ENCODE measurements around the gene KIFC3. TPM values are rescaled to one million over a fixed set of nuclear protein-coding genes. Genes with fewer than 3 reads are reported as not detected.

Gene KIFC3
- total and polyA plus RNA-seq, 2 of the 13 experiments (the other 11 are each of a cell fraction or from before 2014, with no cell fraction given), result 42.1 to 45.3 TPM

- no peak; the same call in 1 of the 2 replicates for TF ChIP-seq KIAA2018 (CRISPR knock-in tag; IDR thresholded peaks at IDR 0.05; ENCODE audit: borderline replicate concordance)
- no peak for TF ChIP-seq ZUFSP (CRISPR knock-in tag; IDR thresholded peaks at IDR 0.05; ENCODE audit: borderline replicate concordance)
- TF ChIP-seq, protein P1, sequence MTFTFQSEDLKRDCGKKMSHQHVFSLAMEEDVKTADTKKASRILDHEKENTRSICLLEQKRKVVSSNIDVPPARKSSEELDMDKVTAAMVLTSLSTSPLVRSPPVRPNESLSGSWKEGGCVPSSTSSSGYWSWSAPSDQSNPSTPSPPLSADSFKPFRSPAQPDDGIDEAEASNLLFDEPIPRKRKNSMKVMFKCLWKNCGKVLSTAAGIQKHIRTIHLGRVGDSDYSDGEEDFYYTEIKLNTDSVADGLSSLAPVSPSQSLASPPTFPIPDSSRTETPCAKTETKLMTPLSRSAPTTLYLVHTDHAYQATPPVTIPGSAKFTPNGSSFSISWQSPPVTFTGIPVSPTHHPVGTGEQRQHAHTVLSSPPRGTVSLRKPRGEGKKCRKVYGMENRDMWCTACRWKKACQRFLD (CRISPR knock-in tag; IDR thresholded peaks at IDR 0.05; ENCODE audit: borderline replicate concordance), result no peak
- TF ChIP-seq TBL1XR1 (IDR thresholded peaks at IDR 0.05; ENCODE audit: borderline replicate concordance, low read length, partially characterized antibody), result no peak
- no peak for TF ChIP-seq CCAR2 (optimal IDR thresholded peaks at IDR 0.05; ENCODE audit: low read depth, low read length)
- no peak for TF ChIP-seq IKZF4 (CRISPR knock-in tag; IDR thresholded peaks at IDR 0.05; ENCODE audit: borderline replicate concordance, low read depth, not compliant biosample characterization)
- TF ChIP-seq, protein P2, sequence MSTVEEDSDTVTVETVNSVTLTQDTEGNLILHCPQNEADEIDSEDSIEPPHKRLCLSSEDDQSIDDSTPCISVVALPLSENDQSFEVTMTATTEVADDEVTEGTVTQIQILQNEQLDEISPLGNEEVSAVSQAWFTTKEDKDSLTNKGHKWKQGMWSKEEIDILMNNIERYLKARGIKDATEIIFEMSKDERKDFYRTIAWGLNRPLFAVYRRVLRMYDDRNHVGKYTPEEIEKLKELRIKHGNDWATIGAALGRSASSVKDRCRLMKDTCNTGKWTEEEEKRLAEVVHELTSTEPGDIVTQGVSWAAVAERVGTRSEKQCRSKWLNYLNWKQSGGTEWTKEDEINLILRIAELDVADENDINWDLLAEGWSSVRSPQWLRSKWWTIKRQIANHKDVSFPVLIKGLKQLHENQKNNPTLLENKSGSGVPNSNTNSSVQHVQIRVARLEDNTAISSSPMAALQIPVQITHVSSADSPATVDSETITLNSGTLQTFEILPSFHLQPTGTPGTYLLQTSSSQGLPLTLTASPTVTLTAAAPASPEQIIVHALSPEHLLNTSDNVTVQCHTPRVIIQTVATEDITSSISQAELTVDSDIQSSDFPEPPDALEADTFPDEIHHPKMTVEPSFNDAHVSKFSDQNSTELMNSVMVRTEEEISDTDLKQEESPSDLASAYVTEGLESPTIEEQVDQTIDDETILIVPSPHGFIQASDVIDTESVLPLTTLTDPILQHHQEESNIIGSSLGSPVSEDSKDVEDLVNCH (CRISPR knock-in tag; IDR thresholded peaks at IDR 0.05), result no peak
- TF ChIP-seq MXI1 (IDR thresholded peaks at IDR 0.05; ENCODE audit: borderline replicate concordance, low read depth, low read length), result peak; percentile 76; the same call in 1 of the 3 replicates
- peak; percentile 28; the same call in 1 of the 2 replicates for TF ChIP-seq GFI1 (CRISPR knock-in tag; IDR thresholded peaks at IDR 0.05; ENCODE audit: borderline replicate concordance)
- no peak for TF ChIP-seq ZNF24 (IDR thresholded peaks at IDR 0.05)
- peak; percentile 46; the same call in 1 of the 2 replicates for TF ChIP-seq ZSCAN5A (CRISPR knock-in tag; IDR thresholded peaks at IDR 0.05; ENCODE audit: borderline replicate concordance)
These were observed 4.6 kb downstream of the KIFC3 start (continued) for GRCh38 chr16:57797526-57798266.

Data from HepG2 (cell line).